WTC11 (cell line): ENCODE data around the gene MYOG. TPM values are rescaled to one million over a fixed set of nuclear protein-coding genes. Genes with fewer than 3 reads are reported as not detected.

Experiments
- ATAC-seq: fragments of 200-7000 bp; cut with Tn5 transposase; 2 replicates; pipeline ENCODE4 v1.10.0; 2021; ENCODE audit warnings: mild to moderate bottlenecking, moderate library complexity
- CTCF ChIA-PET: fragments of 300-600 bp; sonication (Branson Sonifier 250); formaldehyde crosslinking; loops from one replicate; lab custom pipeline; 2021; ENCODE audit warnings: antibody characterized with exemption; lab: Charles Lee
- POLR2A ChIA-PET: fragments of 350-600 bp; sonication (Branson Sonifier 250); formaldehyde crosslinking; loops from one replicate; lab custom pipeline; 2021; ENCODE audit warnings: antibody characterized with exemption; lab: Charles Lee
- DNase-seq: peaks from one replicate; pipeline ENCODE4 v3.0.0; 2021; ENCODE audit warnings: low spot score
- H3K27ac Mint-ChIP-seq: 2 replicates; pipeline ENCODE4 v1.8.0; 2021; ENCODE audit warnings: mixed read lengths
- H3K27me3 Mint-ChIP-seq: 2 replicates; pipeline ENCODE4 v1.8.0; 2021; ENCODE audit warnings: low read depth, mild to moderate bottlenecking, moderate library complexity, mixed read lengths
- H3K36me3 Mint-ChIP-seq: 2 replicates; pipeline ENCODE4 v1.8.0; 2021; ENCODE audit warnings: mixed read lengths
- H3K4me1 Mint-ChIP-seq: 2 replicates; pipeline ENCODE4 v1.8.0; 2022; ENCODE audit warnings: mixed read lengths
- H3K4me3 Mint-ChIP-seq: 2 replicates; pipeline ENCODE4 v1.8.0; 2021; ENCODE audit warnings: mild to moderate bottlenecking, moderate library complexity, mixed read lengths
- H3K9me3 Mint-ChIP-seq: 2 replicates; pipeline ENCODE4 v1.8.0; 2021; ENCODE audit warnings: mixed read lengths
- ARID4B ChIP-seq: sonication (generic); formaldehyde crosslinking; IDR thresholded peaks from 2 replicates; pipeline ENCODE4 v1.8.0; 2023; ENCODE audit warnings: missing genetic modification reagents, mild to moderate bottlenecking, borderline replicate concordance
- ATF2 ChIP-seq: sonication (generic); formaldehyde crosslinking; IDR thresholded peaks from 2 replicates; pipeline ENCODE4 v1.8.1; 2022; ENCODE audit warnings: low read depth, missing genetic modification reagents, borderline replicate concordance
- ETV6 ChIP-seq: sonication (generic); formaldehyde crosslinking; IDR thresholded peaks from 2 replicates; pipeline ENCODE4 v1.8.1; 2022; ENCODE audit warnings: mild to moderate bottlenecking, missing genetic modification reagents
- NR2C2 ChIP-seq: sonication (generic); formaldehyde crosslinking; IDR thresholded peaks from 2 replicates; pipeline ENCODE4 v1.8.0; 2022; ENCODE audit warnings: mild to moderate bottlenecking, missing genetic modification reagents
- SP1 ChIP-seq: sonication (generic); formaldehyde crosslinking; conservative IDR thresholded peaks from 2 replicates; pipeline ENCODE4 v1.8.1; 2022; ENCODE audit warnings: missing genetic modification reagents
- STAT6 ChIP-seq: sonication (generic); formaldehyde crosslinking; conservative IDR thresholded peaks from 2 replicates; pipeline ENCODE4 v1.8.1; 2023; ENCODE audit warnings: mild to moderate bottlenecking, low read depth, missing genetic modification reagents, moderate library complexity
- TEAD1 ChIP-seq: sonication (generic); formaldehyde crosslinking; IDR thresholded peaks from 2 replicates; pipeline ENCODE4 v1.8.0; 2022; ENCODE audit warnings: mild to moderate bottlenecking, missing genetic modification reagents
- USF2 ChIP-seq: sonication (generic); formaldehyde crosslinking; IDR thresholded peaks from 2 replicates; pipeline ENCODE4 v1.8.1; 2023; ENCODE audit warnings: mild to moderate bottlenecking, missing genetic modification reagents, moderate library complexity
- ZNF138 ChIP-seq: sonication (generic); formaldehyde crosslinking; conservative IDR thresholded peaks from 2 replicates; pipeline ENCODE4 v1.8.1; 2022; ENCODE audit warnings: mild to moderate bottlenecking, moderate library complexity, missing genetic modification reagents
- total RNA-seq: library from RNA; stranded (reverse); gene quantifications from 3 replicates; pipeline ENCODE4 v1.2.3, GENCODE V29; 2021

The MYOG gene
- total RNA-seq, 1 experiment from 2014 or later, result not detected

GRCh38 chr1:203127666-203128430, 42.0 kb upstream of the MYOG start, which contains the start of gene ADORA1 (continued):
- TF ChIP-seq ARID4B (CRISPR knock-in tag) (peak; percentile 84; the same call in 1 of the 2 replicates), ATF2 (no peak), TEAD1 (CRISPR knock-in tag) (0 out of 2 replicates have a peak, but pooled peaks have one; percentile 33), ZNF138 (CRISPR knock-in tag) (0 out of 2 replicates have a peak, but pooled peaks have one; percentile 42), USF2 (CRISPR knock-in tag) (peak; percentile 83)

- H3K27ac Mint-ChIP-seq, result no peak overlapping the region
Observed at GRCh38 chr1:203126866-203127665, 41.3 kb upstream of the MYOG start.

More at GRCh38 chr1:203126866-203127665, 41.3 kb upstream of the MYOG start:
- Mint-ChIP-seq H3K4me1 (peaks cover 33% of the 10 kb centered on the region), H3K36me3 (no peaks in the 10 kb centered on the region), H3K9me3 (no peaks in the 10 kb centered on the region), H3K27me3 (peaks cover 37% of the 10 kb centered on the region), H3K4me3 (peak overlapping the region; percentile 67)
- TF ChIP-seq NR2C2, result no peak
- no peak for TF ChIP-seq ETV6 (CRISPR knock-in tag)
- no peak for TF ChIP-seq SP1 (CRISPR knock-in tag)
- TF ChIP-seq STAT6 (CRISPR knock-in tag), result no peak
- ATAC-seq (no peak), DNase-seq (no peak)
- POLR2A ChIA-PET, result interaction anchor here (0.7 to 1.7 kb wide), 3 partner anchors 9 to 46 kb away, joined by 3 to 9 read pairs (median 6); no protein-coding TSS in a partner anchor
- CTCF ChIA-PET, result interaction anchor here (0.6 to 11.1 kb wide), 45 partner anchors 8 to 675 kb away, joined by 3 to 190 read pairs (median 6); partner anchors contain the start of genes CHI3L1, MYBPH, MYOG and PPFIA4
